K562 (cell line): ENCODE measurements around the gene HEXD. TPM values are rescaled to one million over a fixed set of nuclear protein-coding genes. Genes with fewer than 3 reads are reported as not detected.

ENCODE experiments used
- ELF4 ChIP-seq: fragments of 450-650 bp; formaldehyde crosslinking; IDR thresholded peaks from 2 replicates; pipeline ENCODE4 v1.4.0; 2022; ENCODE audit warnings: missing genetic modification characterization
- GTF2F1 ChIP-seq: IDR thresholded peaks from 2 replicates; pipeline ENCODE4 v1.6.1; 2011; ENCODE audit warnings: low read depth, low read length, improper control_type of control experiment
- HDAC1 ChIP-seq, 2 experiments: fragments of 450-650 bp; IDR thresholded peaks; 2 replicates each; pipeline ENCODE4 v1.6.1; 2016 to 2017; ENCODE audit warnings: inconsistent platforms in 1 of 2, mild to moderate bottlenecking in 1 of 2, moderate library complexity in 1 of 2
- NR1H2 ChIP-seq: sonication (generic); formaldehyde crosslinking; IDR thresholded peaks from 2 replicates; pipeline ENCODE4 v1.4.0; 2020; ENCODE audit warnings: mild to moderate bottlenecking, missing genetic modification reagents
- XRCC5 ChIP-seq: fragments of 200-400 bp; formaldehyde crosslinking; IDR thresholded peaks from 2 replicates; pipeline ENCODE4 v1.6.1; 2017; ENCODE audit warnings: low read depth, mild to moderate bottlenecking, low read length
- YY1 ChIP-seq, 3 experiments: IDR thresholded peaks; 2 replicates each; pipeline ENCODE4 v1.6.1; 2011; ENCODE audit warnings: low read length in 2 of 3, mild to moderate bottlenecking in 2 of 3, moderate library complexity in 2 of 3, borderline replicate concordance in 1 of 3, control low read depth in 1 of 3, low read depth in 1 of 3; ENCODE audit not compliant: insufficient read depth in 3 of 3, insufficient replicate concordance in 2 of 3, control insufficient read depth in 1 of 3, insufficient read length in 1 of 3; ENCODE audit errors: extremely low read depth in 1 of 3
- ZNF146 ChIP-seq: IDR thresholded peaks from one replicate; pipeline ENCODE4 v1.6.1; 2018; ENCODE audit warnings: missing compliant biosample characterization; ENCODE audit not compliant: unreplicated experiment
- ZNF766 ChIP-seq: fragments of 200-800 bp; sonication (Bioruptor generic); conservative IDR thresholded peaks from 2 replicates; pipeline ENCODE4 v1.6.1; 2016; ENCODE audit warnings: missing genetic modification characterization, missing compliant biosample characterization
- polyA plus RNA-seq, 8 experiments: library from polyadenylated mRNA; depleted of rRNA in 4 of 8; stranded (reverse) in 5 of 8; unstranded in 3 of 8; fragments of >200 nt; fragmentation: Nextera tagmentation in 2 of 8; fragmentation: Illumina TruSeq in 1 of 8; extraction: Ambion mirVana in 2 of 8; extraction: Trizol in 1 of 8; gene quantifications; 2 replicates each; pipeline versions ENCODE4 v1.2.1 to v1.2.3, GENCODE V29; 2011 to 2014; ENCODE audit warnings: inconsistent platforms in 1 of 8, missing spikeins in 1 of 8
- total RNA-seq, 7 experiments: library from RNA; depleted of rRNA in 6 of 7; stranded (reverse); fragments of >200 nt in 6 of 7; fragmentation: Illumina TruSeq in 2 of 7; extraction: Trizol in 2 of 7; gene quantifications; 2 replicates each; pipeline versions ENCODE4 v1.2.1 to v1.2.3, GENCODE V29; 2011 to 2021; ENCODE audit warnings: low replicate concordance in 1 of 7
- TF ChIP-seq, protein P1 (sequence below): fragments of 450-650 bp; formaldehyde crosslinking; conservative IDR thresholded peaks from 2 replicates; pipeline ENCODE4 v1.4.0; 2022; ENCODE audit warnings: mild to moderate bottlenecking, missing genetic modification characterization
- TF ChIP-seq, protein P2 (sequence below): sonication (generic); formaldehyde crosslinking; IDR thresholded peaks from 2 replicates; pipeline ENCODE4 v1.8.0; 2022; ENCODE audit warnings: mild to moderate bottlenecking, missing genetic modification reagents
- TF ChIP-seq, protein P3 (sequence below): fragments of 250-450 bp; sonication (Bioruptor Pico); IDR thresholded peaks from 2 replicates; pipeline ENCODE4 v1.5.0; 2020; ENCODE audit warnings: mild to moderate bottlenecking
- TF ChIP-seq, protein P4 (sequence below): sonication (generic); formaldehyde crosslinking; IDR thresholded peaks from 2 replicates; pipeline ENCODE4 v1.8.0; 2022; ENCODE audit warnings: missing genetic modification reagents, mild to moderate bottlenecking, moderate library complexity, borderline replicate concordance
- TF ChIP-seq, protein P5 (sequence below): fragments of 450-650 bp; formaldehyde crosslinking; IDR thresholded peaks from 2 replicates; pipeline ENCODE4 v1.4.0; 2020; ENCODE audit warnings: mild to moderate bottlenecking, moderate library complexity

Gene HEXD
- total and polyA plus RNA-seq, 9 of the 15 experiments (the other 6 are each of a cell fraction or from before 2014, with no cell fraction given) = 1.0 to 25.3 (median 10.0) TPM

DNA sequence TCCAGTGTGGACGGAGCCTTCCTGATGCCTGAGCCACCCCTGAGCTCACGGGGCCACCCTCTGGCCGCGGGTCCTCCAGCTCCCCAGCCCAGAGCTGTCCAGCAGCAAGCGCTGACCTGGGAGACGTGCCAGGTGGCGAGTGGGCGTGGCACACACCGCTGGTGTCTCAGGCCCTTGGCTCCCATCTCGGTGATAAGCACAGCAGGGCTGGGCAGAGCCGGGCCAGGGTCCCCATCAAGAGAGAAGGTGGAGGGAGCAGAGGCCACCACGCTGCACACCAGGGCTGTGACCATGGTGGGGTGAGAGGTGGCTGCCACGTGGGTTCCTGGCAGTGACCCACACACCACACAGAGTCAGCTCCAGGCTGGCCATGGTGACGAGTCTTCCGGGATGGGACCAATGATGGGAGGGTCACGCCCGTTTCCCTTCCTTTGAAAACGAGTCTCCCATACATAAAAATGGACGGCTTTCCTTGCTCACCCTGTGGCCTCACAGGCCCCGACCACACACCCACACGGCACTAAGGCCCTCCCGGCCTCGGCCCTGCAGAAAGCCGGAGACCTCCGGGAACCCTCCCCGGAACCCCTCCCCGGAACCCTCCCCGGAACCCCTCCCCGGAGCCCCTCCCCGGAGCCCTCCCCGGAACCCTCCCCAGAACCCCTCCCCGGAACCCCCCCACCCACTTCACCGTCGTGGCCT is 29.8 kb upstream of the HEXD start (continued):
- TF ChIP-seq, protein P1, sequence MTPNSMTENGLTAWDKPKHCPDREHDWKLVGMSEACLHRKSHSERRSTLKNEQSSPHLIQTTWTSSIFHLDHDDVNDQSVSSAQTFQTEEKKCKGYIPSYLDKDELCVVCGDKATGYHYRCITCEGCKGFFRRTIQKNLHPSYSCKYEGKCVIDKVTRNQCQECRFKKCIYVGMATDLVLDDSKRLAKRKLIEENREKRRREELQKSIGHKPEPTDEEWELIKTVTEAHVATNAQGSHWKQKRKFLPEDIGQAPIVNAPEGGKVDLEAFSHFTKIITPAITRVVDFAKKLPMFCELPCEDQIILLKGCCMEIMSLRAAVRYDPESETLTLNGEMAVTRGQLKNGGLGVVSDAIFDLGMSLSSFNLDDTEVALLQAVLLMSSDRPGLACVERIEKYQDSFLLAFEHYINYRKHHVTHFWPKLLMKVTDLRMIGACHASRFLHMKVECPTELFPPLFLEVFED (CRISPR knock-in tag) = no peak
- TF ChIP-seq ZNF146 (CRISPR knock-in tag) (no peak), NR1H2 (CRISPR knock-in tag) (no peak), XRCC5 (no peak), ZNF766 (CRISPR knock-in tag) (no peak), GTF2F1 (no peak), ELF4 (CRISPR knock-in tag) (no peak), HDAC1 (IDR thresholded peaks at IDR 0.05) (0 out of 4 replicates have a peak, but pooled peaks of 1 of the 2 experiments have one; percentile 41), YY1 (IDR thresholded peaks at IDR 0.05; ENCODE audit: borderline replicate concordance in 1 of 3, control insufficient read depth in 1 of 3, extremely low read depth in 1 of 3, insufficient read depth in 3 of 3, insufficient read length in 1 of 3, insufficient replicate concordance in 2 of 3, low read depth in 1 of 3, low read length in 2 of 3) (no peak)
- TF ChIP-seq, protein P2, sequence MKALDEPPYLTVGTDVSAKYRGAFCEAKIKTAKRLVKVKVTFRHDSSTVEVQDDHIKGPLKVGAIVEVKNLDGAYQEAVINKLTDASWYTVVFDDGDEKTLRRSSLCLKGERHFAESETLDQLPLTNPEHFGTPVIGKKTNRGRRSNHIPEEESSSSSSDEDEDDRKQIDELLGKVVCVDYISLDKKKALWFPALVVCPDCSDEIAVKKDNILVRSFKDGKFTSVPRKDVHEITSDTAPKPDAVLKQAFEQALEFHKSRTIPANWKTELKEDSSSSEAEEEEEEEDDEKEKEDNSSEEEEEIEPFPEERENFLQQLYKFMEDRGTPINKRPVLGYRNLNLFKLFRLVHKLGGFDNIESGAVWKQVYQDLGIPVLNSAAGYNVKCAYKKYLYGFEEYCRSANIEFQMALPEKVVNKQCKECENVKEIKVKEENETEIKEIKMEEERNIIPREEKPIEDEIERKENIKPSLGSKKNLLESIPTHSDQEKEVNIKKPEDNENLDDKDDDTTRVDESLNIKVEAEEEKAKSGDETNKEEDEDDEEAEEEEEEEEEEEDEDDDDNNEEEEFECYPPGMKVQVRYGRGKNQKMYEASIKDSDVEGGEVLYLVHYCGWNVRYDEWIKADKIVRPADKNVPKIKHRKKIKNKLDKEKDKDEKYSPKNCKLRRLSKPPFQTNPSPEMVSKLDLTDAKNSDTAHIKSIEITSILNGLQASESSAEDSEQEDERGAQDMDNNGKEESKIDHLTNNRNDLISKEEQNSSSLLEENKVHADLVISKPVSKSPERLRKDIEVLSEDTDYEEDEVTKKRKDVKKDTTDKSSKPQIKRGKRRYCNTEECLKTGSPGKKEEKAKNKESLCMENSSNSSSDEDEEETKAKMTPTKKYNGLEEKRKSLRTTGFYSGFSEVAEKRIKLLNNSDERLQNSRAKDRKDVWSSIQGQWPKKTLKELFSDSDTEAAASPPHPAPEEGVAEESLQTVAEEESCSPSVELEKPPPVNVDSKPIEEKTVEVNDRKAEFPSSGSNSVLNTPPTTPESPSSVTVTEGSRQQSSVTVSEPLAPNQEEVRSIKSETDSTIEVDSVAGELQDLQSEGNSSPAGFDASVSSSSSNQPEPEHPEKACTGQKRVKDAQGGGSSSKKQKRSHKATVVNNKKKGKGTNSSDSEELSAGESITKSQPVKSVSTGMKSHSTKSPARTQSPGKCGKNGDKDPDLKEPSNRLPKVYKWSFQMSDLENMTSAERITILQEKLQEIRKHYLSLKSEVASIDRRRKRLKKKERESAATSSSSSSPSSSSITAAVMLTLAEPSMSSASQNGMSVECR (CRISPR knock-in tag) = peak; percentile 83
- TF ChIP-seq, protein P3, sequence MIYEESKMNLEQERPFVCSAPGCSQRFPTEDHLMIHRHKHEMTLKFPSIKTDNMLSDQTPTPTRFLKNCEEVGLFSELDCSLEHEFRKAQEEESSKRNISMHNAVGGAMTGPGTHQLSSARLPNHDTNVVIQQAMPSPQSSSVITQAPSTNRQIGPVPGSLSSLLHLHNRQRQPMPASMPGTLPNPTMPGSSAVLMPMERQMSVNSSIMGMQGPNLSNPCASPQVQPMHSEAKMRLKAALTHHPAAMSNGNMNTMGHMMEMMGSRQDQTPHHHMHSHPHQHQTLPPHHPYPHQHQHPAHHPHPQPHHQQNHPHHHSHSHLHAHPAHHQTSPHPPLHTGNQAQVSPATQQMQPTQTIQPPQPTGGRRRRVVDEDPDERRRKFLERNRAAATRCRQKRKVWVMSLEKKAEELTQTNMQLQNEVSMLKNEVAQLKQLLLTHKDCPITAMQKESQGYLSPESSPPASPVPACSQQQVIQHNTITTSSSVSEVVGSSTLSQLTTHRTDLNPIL (CRISPR knock-in tag) = no peak
- TF ChIP-seq, protein P4, sequence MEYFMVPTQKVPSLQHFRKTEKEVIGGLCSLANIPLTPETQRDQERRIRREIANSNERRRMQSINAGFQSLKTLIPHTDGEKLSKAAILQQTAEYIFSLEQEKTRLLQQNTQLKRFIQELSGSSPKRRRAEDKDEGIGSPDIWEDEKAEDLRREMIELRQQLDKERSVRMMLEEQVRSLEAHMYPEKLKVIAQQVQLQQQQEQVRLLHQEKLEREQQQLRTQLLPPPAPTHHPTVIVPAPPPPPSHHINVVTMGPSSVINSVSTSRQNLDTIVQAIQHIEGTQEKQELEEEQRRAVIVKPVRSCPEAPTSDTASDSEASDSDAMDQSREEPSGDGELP = peak; percentile 75
- TF ChIP-seq, protein P5, sequence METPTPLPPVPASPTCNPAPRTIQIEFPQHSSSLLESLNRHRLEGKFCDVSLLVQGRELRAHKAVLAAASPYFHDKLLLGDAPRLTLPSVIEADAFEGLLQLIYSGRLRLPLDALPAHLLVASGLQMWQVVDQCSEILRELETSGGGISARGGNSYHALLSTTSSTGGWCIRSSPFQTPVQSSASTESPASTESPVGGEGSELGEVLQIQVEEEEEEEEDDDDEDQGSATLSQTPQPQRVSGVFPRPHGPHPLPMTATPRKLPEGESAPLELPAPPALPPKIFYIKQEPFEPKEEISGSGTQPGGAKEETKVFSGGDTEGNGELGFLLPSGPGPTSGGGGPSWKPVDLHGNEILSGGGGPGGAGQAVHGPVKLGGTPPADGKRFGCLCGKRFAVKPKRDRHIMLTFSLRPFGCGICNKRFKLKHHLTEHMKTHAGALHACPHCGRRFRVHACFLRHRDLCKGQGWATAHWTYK (CRISPR knock-in tag) = no peak
